ENCODE results near the gene QSOX2.

Gene QSOX2

GRCh38 chr9:136182850-136183422, 62.7 kb downstream of the QSOX2 start:
- no peak for TF ChIP-seq ZNF274 (IDR thresholded peaks at IDR 0.05; ENCODE audit: low read depth, low read length)
- H3K4me3 ChIP-seq (ENCODE audit: low read length): no peak overlapping the region

DNA sequence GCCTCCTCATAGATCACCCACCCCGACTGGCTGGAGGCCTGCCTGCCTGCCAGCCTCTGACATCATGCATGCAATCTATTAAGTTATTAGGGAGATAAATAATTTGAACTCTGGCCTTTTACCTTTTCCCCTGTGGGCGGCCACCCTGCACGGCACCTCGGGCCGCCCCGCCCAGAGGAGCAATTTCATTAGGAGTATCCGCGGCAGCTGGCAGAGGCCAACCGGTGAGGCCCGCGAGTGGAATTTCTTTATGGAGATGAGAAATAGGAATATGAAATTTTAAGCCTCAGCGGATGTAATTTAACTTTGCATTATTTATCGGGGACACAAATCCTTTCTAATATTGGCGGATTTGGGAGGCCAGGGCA, 63.2 kb downstream of the QSOX2 start:
- TF ChIP-seq ZNF274 (IDR thresholded peaks at IDR 0.05; ENCODE audit: low read depth, low read length): no peak
- no peak overlapping the region for H3K4me3 ChIP-seq (ENCODE audit: low read length)

DNA sequence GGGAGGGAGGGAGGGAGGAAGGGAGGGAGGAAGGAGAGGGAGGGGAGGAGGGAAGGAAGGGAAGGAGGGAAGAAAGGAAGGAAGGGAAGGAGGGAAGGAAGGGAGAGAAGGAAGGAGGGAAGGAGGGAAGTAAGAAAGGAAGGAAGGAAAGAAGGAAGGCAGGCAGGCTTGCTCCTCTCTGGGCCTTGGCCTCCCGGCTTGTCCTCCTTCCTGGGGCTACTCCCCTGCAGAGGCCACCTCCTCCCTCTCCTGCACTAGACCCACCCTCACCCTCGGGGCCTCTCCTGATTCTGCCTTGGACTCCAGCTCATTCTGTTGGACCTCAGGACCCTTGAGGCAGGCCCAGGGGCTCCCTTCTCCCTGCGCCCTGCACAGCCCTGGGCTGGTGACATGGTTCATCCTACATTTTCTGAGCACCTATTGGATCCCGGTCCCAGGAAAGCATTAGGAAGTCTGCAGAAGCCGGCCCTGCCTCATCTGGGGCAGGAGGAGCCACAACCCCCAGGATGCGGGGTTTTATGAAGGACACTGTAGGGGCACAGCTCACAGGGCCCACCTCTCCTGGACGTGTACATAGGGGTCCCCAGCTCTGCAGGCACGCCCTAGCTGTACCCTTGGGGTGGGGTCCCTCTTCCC, 63.7 kb downstream of the QSOX2 start:
- H3K4me3 ChIP-seq (ENCODE audit: low read length): no peak overlapping the region
- no peak for TF ChIP-seq ZNF274 (IDR thresholded peaks at IDR 0.05; ENCODE audit: low read depth, low read length)

DNA sequence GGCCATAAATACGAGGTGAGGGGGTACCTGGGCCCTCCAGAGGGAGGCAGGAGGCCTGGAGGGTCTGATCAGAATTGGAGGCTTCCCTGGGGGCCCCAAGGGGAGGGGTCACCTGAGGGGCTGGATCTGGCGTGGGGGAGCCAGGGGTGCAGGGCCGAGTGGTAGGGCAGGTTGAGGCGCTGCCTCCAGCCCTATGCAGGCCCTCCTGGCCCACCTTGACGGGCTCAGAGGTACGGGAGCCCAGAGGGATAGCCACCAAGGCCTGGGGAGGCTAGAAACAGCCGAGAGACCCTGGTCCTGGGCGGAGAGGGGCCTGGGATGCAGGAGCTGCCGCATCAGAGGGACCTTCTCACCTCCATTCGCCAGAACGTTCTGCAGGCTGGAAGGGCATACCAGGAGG, 65.0 kb downstream of the QSOX2 start:
- TF ChIP-seq ZNF274 (IDR thresholded peaks at IDR 0.05; ENCODE audit: low read depth, low read length): no peak
- no peak overlapping the region for H3K4me3 ChIP-seq (ENCODE audit: low read length)

DNA sequence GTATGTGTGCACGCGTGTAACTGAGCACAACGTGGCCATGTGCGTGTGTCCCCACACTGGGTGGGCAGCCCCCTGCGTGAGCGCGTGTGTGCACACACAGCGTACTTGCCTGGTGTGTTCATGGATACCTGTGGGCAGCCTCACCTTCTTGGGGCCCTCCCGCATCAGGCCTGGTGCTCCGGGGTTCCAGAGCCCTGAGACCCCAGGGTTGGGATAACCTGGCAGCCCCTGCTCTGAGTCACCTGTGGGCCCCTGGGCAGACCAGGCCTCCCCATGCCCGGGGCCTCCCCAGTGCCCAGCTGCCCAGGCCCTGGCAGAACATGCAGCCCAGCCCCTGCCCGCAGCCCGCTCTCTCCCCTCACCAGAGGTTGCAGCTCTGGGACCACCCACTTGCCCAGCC, 65.9 kb downstream of the QSOX2 start:
- no peak overlapping the region for H3K4me3 ChIP-seq (ENCODE audit: low read length)

GRCh38 chr9:136179101-136179616, 66.5 kb downstream of the QSOX2 start:
- no peak for TF ChIP-seq ZNF274 (IDR thresholded peaks at IDR 0.05; ENCODE audit: low read depth, low read length)
- H3K4me3 ChIP-seq (ENCODE audit: low read length): no peak overlapping the region

More for the DNA sequence above, 65.9 kb downstream of the QSOX2 start:
- no peak for TF ChIP-seq ZNF274 (IDR thresholded peaks at IDR 0.05; ENCODE audit: low read depth, low read length)

GRCh38 chr9:136178773-136179075, 66.9 kb downstream of the QSOX2 start:
- TF ChIP-seq ZNF274 (IDR thresholded peaks at IDR 0.05; ENCODE audit: low read depth, low read length): no peak
- H3K4me3 ChIP-seq (ENCODE audit: low read length): no peak overlapping the region

- H3K4me3 ChIP-seq (ENCODE audit: low read length): no peak overlapping the region
- no peak for TF ChIP-seq ZNF274 (IDR thresholded peaks at IDR 0.05; ENCODE audit: low read depth, low read length)
Observed at GRCh38 chr9:136178061-136178772, 67.4 kb downstream of the QSOX2 start.

- no peak for TF ChIP-seq ZNF274 (IDR thresholded peaks at IDR 0.05; ENCODE audit: low read depth, low read length)
- no peak overlapping the region for H3K4me3 ChIP-seq (ENCODE audit: low read length)
Observed at GRCh38 chr9:136177224-136177623, 68.4 kb downstream of the QSOX2 start.

DNA sequence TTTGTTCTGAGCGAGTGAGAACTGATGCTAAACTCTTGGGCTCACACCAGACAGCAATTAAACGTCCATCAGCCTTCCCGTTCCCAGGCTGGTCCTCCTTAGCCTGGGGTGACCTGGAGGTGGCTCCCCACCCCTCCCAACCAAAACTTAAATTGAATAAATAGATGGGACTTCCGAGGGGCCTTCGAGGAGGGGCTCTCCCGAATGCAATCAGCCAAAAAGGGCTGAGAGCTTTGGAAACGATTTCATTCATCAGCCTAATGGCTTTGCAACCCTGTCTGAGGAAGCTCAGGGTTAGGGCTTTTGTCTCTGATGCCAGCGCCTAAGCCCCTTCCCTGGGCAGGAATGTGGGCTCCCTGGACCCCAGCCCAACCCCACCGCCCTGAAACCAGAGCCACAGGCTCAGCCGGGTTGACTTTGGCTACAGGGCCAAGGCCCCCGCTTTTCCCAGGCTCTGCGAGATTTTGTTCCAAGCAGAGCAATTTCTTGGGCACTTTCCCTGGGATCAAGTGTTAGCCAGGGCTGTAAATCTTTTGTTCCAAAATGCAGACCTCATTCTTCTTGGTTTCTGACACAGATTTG, 69.9 kb downstream of the QSOX2 start:
- TF ChIP-seq ZNF274 (IDR thresholded peaks at IDR 0.05; ENCODE audit: low read depth, low read length): no peak

GRCh38 chr9:136174779-136175615, 70.6 kb downstream of the QSOX2 start:
- H3K4me3 ChIP-seq (ENCODE audit: low read length): no peak overlapping the region
- TF ChIP-seq ZNF274 (IDR thresholded peaks at IDR 0.05; ENCODE audit: low read depth, low read length): no peak

More for the DNA sequence above, 69.9 kb downstream of the QSOX2 start:
- H3K4me3 ChIP-seq (ENCODE audit: low read length): no peak overlapping the region

DNA sequence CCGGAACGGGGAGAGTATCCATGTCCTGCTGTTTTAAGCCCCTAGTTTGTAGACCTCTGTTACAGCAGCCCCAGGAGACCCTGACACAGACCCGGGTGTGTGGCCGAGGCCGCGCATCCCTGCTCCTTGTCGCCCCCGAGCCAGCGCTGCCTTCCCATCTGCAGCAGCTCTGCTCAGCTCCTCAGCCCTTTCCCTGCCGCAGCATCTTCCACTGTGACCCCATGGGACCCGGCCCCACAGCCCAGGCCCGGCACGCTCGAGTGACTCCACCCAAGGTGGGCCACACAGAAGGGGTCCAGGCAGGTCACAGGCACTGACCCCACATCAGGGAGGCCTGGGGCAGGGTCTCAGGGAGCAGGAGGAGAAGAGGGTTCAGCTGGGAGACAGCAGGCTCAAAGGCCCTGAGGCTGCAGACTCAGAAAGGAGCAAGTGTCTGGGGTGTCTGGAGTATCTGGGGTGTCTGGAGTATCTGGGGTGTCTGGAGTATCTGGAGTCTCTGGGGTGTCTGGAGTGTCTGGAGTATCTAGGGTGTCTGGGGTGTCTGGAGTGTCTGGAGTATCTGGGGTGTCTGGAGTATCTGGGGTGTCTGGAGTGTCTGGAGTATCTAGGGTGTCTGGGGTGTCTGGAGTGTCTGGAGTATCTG, 71.8 kb downstream of the QSOX2 start:
- H3K4me3 ChIP-seq (ENCODE audit: low read length): no peak overlapping the region
- TF ChIP-seq ZNF274 (IDR thresholded peaks at IDR 0.05; ENCODE audit: low read depth, low read length): no peak

GRCh38 chr9:136172412-136173079, 73.1 kb downstream of the QSOX2 start:
- no peak for TF ChIP-seq ZNF274 (IDR thresholded peaks at IDR 0.05; ENCODE audit: low read depth, low read length)
- no peak overlapping the region for H3K4me3 ChIP-seq (ENCODE audit: low read length)

Data from GM08714 (cell line).